Liver (tissue), 9 donors: ENCODE measurements around the gene ASXL1. TPM values are rescaled to one million over a fixed set of nuclear protein-coding genes. Genes with fewer than 3 reads are reported as not detected.

Source experiments
- DNase-seq: peaks from one replicate; pipeline ENCODE4 v3.0.0-alpha.2; 2017; ENCODE audit warnings: low spot score
- H3K27ac ChIP-seq, 2 donors: one replicate each; pipeline ENCODE4 v1.7.0; 2013; ENCODE audit warnings: inconsistent platforms in 2 of 2, low read length in 2 of 2, control low read depth in 1 of 2, low read depth in 1 of 2, mild to moderate bottlenecking in 1 of 2
- H3K27me3 ChIP-seq, 4 donors: one replicate each; pipeline versions ENCODE4 v1.6.1 to v1.7.0; 2013; ENCODE audit warnings: low read length in 3 of 4, inconsistent platforms in 1 of 4, mild to moderate bottlenecking in 1 of 4, moderate library complexity in 1 of 4; ENCODE audit not compliant: control insufficient read depth in 4 of 4, insufficient read depth in 4 of 4
- H3K36me3 ChIP-seq, 4 donors: one replicate each; pipeline versions ENCODE4 v1.6.1 to v1.7.0; 2013; ENCODE audit warnings: low read length in 3 of 4, mild to moderate bottlenecking in 3 of 4, low read depth in 1 of 4, moderate library complexity in 1 of 4; ENCODE audit not compliant: control insufficient read depth in 4 of 4, insufficient read depth in 3 of 4
- H3K4me1 ChIP-seq, 4 donors: one replicate each; pipeline versions ENCODE4 v1.6.1 to v1.7.0; 2013; ENCODE audit warnings: low read length in 3 of 4, mild to moderate bottlenecking in 3 of 4, moderate library complexity in 1 of 4; ENCODE audit not compliant: control insufficient read depth in 4 of 4, insufficient read depth in 4 of 4
- H3K4me3 ChIP-seq, 3 donors: one replicate each; pipeline versions ENCODE4 v1.6.1 to v1.7.0; 2013; ENCODE audit warnings: low read length in 3 of 3, control low read depth in 1 of 3, low read depth in 1 of 3, mild to moderate bottlenecking in 1 of 3
- H3K9ac ChIP-seq, 2 donors: one replicate each; pipeline ENCODE4 v1.7.0; 2013; ENCODE audit warnings: low read length in 2 of 2, mild to moderate bottlenecking in 2 of 2, moderate library complexity in 2 of 2, control low read depth in 1 of 2, low read depth in 1 of 2
- H3K9me3 ChIP-seq, 4 donors: one replicate each; pipeline versions ENCODE4 v1.6.1 to v1.7.0; 2013; ENCODE audit warnings: low read length in 3 of 4; ENCODE audit not compliant: control insufficient read depth in 4 of 4
- EGR1 ChIP-seq, 2 donors: IDR thresholded peaks; 2 replicates each; pipeline ENCODE4 v1.6.1; 2016 to 2018; ENCODE audit warnings: antibody characterized with exemption in 2 of 2, low read depth in 2 of 2
- FOXA1 ChIP-seq: IDR thresholded peaks from 2 replicates; pipeline ENCODE4 v1.6.1; 2016; ENCODE audit warnings: antibody characterized with exemption
- FOXA2 ChIP-seq: IDR thresholded peaks from 2 replicates; pipeline ENCODE4 v1.6.1; 2016; ENCODE audit warnings: antibody characterized with exemption
- GABPA ChIP-seq, 2 donors: IDR thresholded peaks in 1 of 2; conservative IDR thresholded peaks in 1 of 2; 2 replicates each; pipeline ENCODE4 v1.6.1; 2016; ENCODE audit warnings: antibody characterized with exemption in 2 of 2, mild to moderate bottlenecking in 1 of 2, moderate library complexity in 1 of 2
- HNF4A ChIP-seq, 2 donors: conservative IDR thresholded peaks; 2 replicates each; pipeline ENCODE4 v1.6.1; 2016; ENCODE audit warnings: antibody characterized with exemption in 2 of 2, mild to moderate bottlenecking in 2 of 2
- JUND ChIP-seq, 2 donors: IDR thresholded peaks; 2 replicates each; pipeline ENCODE4 v1.6.1; 2016; ENCODE audit warnings: antibody characterized with exemption in 2 of 2
- NR2F2 ChIP-seq: IDR thresholded peaks from 2 replicates; pipeline ENCODE4 v1.6.1; 2016; ENCODE audit warnings: antibody characterized with exemption
- RAD21 ChIP-seq, 2 donors: IDR thresholded peaks; 2 replicates each; pipeline ENCODE4 v1.6.1; 2016; ENCODE audit warnings: antibody characterized with exemption in 2 of 2, mild to moderate bottlenecking in 2 of 2
- RXRA ChIP-seq, 2 donors: IDR thresholded peaks; 2 replicates each; pipeline ENCODE4 v1.6.1; 2017 to 2018; ENCODE audit warnings: antibody characterized with exemption in 2 of 2, mild to moderate bottlenecking in 1 of 2
- SP1 ChIP-seq: IDR thresholded peaks from 2 replicates; pipeline ENCODE4 v1.6.1; 2018; ENCODE audit warnings: antibody characterized with exemption, mild to moderate bottlenecking
- TAF1 ChIP-seq: conservative IDR thresholded peaks from 2 replicates; pipeline ENCODE4 v1.6.1; 2016; ENCODE audit warnings: antibody characterized with exemption, mild to moderate bottlenecking
- YY1 ChIP-seq: IDR thresholded peaks from 2 replicates; pipeline ENCODE4 v1.6.1; 2016; ENCODE audit warnings: antibody characterized with exemption, mild to moderate bottlenecking
- WGBS: extraction: QIAGEN DNeasy Blood & Tissue Kit; methylation state at CpG from one replicate; pipeline ENCODE4 v1.1.7; 2013; 5-methylcytosine and 5-hydroxymethylcytosine counted together
- polyA plus RNA-seq, 2 donors: library from polyadenylated mRNA; stranded (reverse) in 1 of 2; unstranded in 1 of 2; fragments of 200-250 nt in 1 of 2; fragments of >200 nt in 1 of 2; fragmentation: Nextera tagmentation in 1 of 2; extraction: Ambion mirVana in 1 of 2; gene quantifications; one replicate each; pipeline versions ENCODE4 v1.2.1 to v1.2.3, GENCODE V29; 2013 to 2015
- total RNA-seq, 2 donors: library from RNA; depleted of rRNA; stranded (reverse); fragments of >200 nt; gene quantifications; one replicate each; pipeline ENCODE4 v1.2.3, GENCODE V29; 2014
- TF ChIP-seq, protein P1 (sequence below): IDR thresholded peaks from 2 replicates; pipeline ENCODE4 v1.6.1; 2016; ENCODE audit warnings: antibody characterized with exemption, mild to moderate bottlenecking
- TF ChIP-seq, protein P2 (sequence below): IDR thresholded peaks from 2 replicates; pipeline ENCODE4 v1.6.1; 2016; ENCODE audit warnings: antibody characterized with exemption
- TF ChIP-seq, protein P3 (sequence below): IDR thresholded peaks from 2 replicates; pipeline ENCODE4 v1.6.1; 2016; ENCODE audit warnings: antibody characterized with exemption
- TF ChIP-seq, protein P4 (sequence below): IDR thresholded peaks from 2 replicates; pipeline ENCODE4 v1.6.1; 2016; ENCODE audit warnings: antibody characterized with exemption
- donor health status: healthy.
- donor health status: healthy.
- donor health status: healthy.
- donor health status: healthy.
- donor health status: healthy.

Gene ASXL1
- total and polyA plus RNA-seq, 4 donors = 13.4 to 61.3 (median 24.5) TPM

DNA sequence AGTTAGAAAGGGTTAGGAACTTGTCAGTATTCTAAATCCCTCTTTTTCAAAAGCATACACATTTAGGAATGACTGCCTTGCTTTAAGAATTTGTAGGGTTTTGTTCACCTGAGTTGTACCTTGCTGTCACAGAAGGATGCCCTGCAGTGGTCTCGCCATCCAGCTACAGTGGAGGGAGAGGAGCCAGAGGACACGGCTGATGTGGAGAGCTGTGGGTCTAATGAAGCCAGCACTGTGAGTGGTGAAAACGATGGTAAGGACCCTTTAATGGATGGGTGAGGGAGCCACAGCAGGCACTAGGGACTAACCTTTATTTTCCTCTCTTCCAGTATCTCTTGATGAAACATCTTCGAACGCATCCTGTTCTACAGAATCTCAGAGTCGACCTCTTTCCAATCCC is 69.9 kb downstream of the ASXL1 start (continued):
- TF ChIP-seq, protein P1, sequence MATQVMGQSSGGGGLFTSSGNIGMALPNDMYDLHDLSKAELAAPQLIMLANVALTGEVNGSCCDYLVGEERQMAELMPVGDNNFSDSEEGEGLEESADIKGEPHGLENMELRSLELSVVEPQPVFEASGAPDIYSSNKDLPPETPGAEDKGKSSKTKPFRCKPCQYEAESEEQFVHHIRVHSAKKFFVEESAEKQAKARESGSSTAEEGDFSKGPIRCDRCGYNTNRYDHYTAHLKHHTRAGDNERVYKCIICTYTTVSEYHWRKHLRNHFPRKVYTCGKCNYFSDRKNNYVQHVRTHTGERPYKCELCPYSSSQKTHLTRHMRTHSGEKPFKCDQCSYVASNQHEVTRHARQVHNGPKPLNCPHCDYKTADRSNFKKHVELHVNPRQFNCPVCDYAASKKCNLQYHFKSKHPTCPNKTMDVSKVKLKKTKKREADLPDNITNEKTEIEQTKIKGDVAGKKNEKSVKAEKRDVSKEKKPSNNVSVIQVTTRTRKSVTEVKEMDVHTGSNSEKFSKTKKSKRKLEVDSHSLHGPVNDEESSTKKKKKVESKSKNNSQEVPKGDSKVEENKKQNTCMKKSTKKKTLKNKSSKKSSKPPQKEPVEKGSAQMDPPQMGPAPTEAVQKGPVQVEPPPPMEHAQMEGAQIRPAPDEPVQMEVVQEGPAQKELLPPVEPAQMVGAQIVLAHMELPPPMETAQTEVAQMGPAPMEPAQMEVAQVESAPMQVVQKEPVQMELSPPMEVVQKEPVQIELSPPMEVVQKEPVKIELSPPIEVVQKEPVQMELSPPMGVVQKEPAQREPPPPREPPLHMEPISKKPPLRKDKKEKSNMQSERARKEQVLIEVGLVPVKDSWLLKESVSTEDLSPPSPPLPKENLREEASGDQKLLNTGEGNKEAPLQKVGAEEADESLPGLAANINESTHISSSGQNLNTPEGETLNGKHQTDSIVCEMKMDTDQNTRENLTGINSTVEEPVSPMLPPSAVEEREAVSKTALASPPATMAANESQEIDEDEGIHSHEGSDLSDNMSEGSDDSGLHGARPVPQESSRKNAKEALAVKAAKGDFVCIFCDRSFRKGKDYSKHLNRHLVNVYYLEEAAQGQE = no peak
- TF ChIP-seq RAD21 (IDR thresholded peaks at IDR 0.05) = no peak
- no peak for TF ChIP-seq TAF1

DNA sequence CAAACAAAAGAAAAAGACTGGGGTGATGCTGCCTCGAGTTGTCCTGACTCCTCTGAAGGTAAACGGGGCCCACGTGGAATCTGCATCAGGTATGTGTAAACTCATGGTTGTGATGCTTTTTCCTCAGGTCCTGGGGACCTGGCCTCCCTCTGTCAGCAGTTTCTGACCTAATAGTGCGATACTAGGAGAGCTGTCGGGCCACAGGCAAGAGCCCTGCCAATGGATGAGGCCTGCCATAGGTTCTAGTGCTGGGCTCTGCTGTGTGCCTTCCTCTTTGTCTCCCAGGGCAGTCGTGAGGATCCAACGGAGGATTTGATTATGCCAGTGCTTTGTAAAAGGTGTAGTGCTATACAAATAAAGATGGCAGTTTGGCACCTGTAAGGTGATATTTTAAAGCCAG is 71.2 kb downstream of the ASXL1 start:
- no peak overlapping the region for H3K27ac ChIP-seq
- 94% methylated on average over 7 of the region's 7 CpGs for WGBS

More for the DNA sequence above, 71.2 kb downstream of the ASXL1 start:
- no peak for DNase-seq
- peaks cover 16 to 66% (median 52%) of the 10 kb centered on the region in 4 donors for H3K36me3 ChIP-seq
- H3K9ac ChIP-seq = no peak overlapping the region
- H3K9me3 ChIP-seq = no peaks in the 10 kb centered on the region
- TF ChIP-seq HNF4A (conservative IDR thresholded peaks at IDR 0.05) (no peak), FOXA2 (no peak), YY1 (no peak), NR2F2 (no peak), EGR1 (IDR thresholded peaks at IDR 0.05; ENCODE audit: low read depth in 2 of 2) (no peak), TAF1 (no peak), JUND (IDR thresholded peaks at IDR 0.05) (no peak), FOXA1 (no peak), GABPA (IDR thresholded peaks at IDR 0.05 in 1 of 2, conservative IDR thresholded peaks at IDR 0.05 in 1 of 2) (no peak), SP1 (no peak), RXRA (IDR thresholded peaks at IDR 0.05) (no peak)
- TF ChIP-seq, protein P1 = no peak
- TF ChIP-seq, protein P2, sequence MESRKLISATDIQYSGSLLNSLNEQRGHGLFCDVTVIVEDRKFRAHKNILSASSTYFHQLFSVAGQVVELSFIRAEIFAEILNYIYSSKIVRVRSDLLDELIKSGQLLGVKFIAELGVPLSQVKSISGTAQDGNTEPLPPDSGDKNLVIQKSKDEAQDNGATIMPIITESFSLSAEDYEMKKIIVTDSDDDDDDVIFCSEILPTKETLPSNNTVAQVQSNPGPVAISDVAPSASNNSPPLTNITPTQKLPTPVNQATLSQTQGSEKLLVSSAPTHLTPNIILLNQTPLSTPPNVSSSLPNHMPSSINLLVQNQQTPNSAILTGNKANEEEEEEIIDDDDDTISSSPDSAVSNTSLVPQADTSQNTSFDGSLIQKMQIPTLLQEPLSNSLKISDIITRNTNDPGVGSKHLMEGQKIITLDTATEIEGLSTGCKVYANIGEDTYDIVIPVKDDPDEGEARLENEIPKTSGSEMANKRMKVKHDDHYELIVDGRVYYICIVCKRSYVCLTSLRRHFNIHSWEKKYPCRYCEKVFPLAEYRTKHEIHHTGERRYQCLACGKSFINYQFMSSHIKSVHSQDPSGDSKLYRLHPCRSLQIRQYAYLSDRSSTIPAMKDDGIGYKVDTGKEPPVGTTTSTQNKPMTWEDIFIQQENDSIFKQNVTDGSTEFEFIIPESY = no peak
- TF ChIP-seq, protein P3, sequence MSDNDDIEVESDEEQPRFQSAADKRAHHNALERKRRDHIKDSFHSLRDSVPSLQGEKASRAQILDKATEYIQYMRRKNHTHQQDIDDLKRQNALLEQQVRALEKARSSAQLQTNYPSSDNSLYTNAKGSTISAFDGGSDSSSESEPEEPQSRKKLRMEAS = no peak
- TF ChIP-seq, protein P4, sequence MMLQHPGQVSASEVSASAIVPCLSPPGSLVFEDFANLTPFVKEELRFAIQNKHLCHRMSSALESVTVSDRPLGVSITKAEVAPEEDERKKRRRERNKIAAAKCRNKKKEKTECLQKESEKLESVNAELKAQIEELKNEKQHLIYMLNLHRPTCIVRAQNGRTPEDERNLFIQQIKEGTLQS = no peak
- H3K27me3 ChIP-seq = no peaks in the 10 kb centered on the region
- H3K4me3 ChIP-seq = no peak overlapping the region
- no peaks in the 10 kb centered on the region for H3K4me1 ChIP-seq
